GM12878 (cell line): Measurements from ENCODE around the gene PGAP3. TPM values are rescaled to one million over a fixed set of nuclear protein-coding genes. Genes with fewer than 3 reads are reported as not detected.

Source experiments
- ATAC-seq: fragments of 200-7000 bp; cut with Tn5 transposase; 3 replicates; pipeline ENCODE4 v1.9.1; 2020; ENCODE audit warnings: mild to moderate bottlenecking, moderate library complexity
- BruUV-seq: library from RNA; stranded (reverse); fragments of 400-500 nt; replicated peaks from 2 replicates; lab custom pipeline; 2021; lab: Mats Ljungman, UMichigan
- CTCF ChIA-PET: fragments of 300-600 bp; sonication (Branson Sonifier 250); formaldehyde crosslinking; extraction: SDS; loops from one replicate; lab custom pipeline; 2021; ENCODE audit warnings: inconsistent platforms; lab: Yijun Ruan, JAX
- POLR2A ChIA-PET: fragments of 350-600 bp; formaldehyde crosslinking; extraction: SDS; loops from one replicate; lab custom pipeline; 2021; ENCODE audit warnings: inconsistent platforms; lab: Charles Lee
- RAD21 ChIA-PET: fragments of 300-600 bp; sonication (Branson Sonifier 250); formaldehyde crosslinking; loops from one replicate; lab custom pipeline; 2023; ENCODE audit warnings: antibody characterized with exemption; ENCODE audit not compliant: unreplicated experiment; lab: Charles Lee
- SMC1A ChIA-PET: fragments of 300-600 bp; sonication (Branson Sonifier 250); formaldehyde crosslinking; loops from one replicate; lab custom pipeline; 2023; ENCODE audit not compliant: unreplicated experiment, uncharacterized antibody; lab: Charles Lee
- DNase-seq: peaks from one replicate; pipeline ENCODE4 v3.0.0-alpha.2; 2011; ENCODE audit warnings: low read depth, low spot score
- FAIRE-seq: peaks from 3 replicates; lab custom pipeline; 2011; peaks lifted over from hg19 to GRCh38; lab: Jason Lieb, UNC
- H2AFZ ChIP-seq: 2 replicates; pipeline ENCODE4 v1.6.0; 2011; ENCODE audit warnings: low read depth, low read length, control low read depth; ENCODE audit not compliant: control insufficient read depth
- H3K27ac ChIP-seq: 2 replicates; pipeline ENCODE4 v1.5.1; 2011; ENCODE audit warnings: control low read depth; ENCODE audit not compliant: control insufficient read depth, insufficient read depth
- H3K27me3 ChIP-seq, 2 experiments: replicated peaks in 1 of 2; 2 replicates each; pipeline versions ENCODE4 v1.6.0 to v1.6.1; 2011; ENCODE audit warnings: low read length in 1 of 2; ENCODE audit not compliant: control insufficient read depth in 2 of 2, insufficient read depth in 2 of 2
- H3K36me3 ChIP-seq, 2 experiments: 2 replicates each; pipeline ENCODE4 v1.5.1; 2011; ENCODE audit warnings: low read length in 1 of 2; ENCODE audit not compliant: control insufficient read depth in 2 of 2, insufficient read depth in 2 of 2
- H3K4me1 ChIP-seq: 2 replicates; pipeline ENCODE4 v1.6.1; 2011; ENCODE audit warnings: mild to moderate bottlenecking, low read length, moderate library complexity, mixed read lengths; ENCODE audit not compliant: control insufficient read depth, insufficient read depth
- H3K4me2 ChIP-seq: 2 replicates; pipeline ENCODE4 v1.6.0; 2011; ENCODE audit warnings: control low read depth; ENCODE audit not compliant: control insufficient read depth, insufficient read depth
- H3K4me3 ChIP-seq: fragments of 200-600 bp; sonication (generic); 2 replicates; pipeline ENCODE4 v1.5.1; 2016
- H3K79me2 ChIP-seq: 2 replicates; pipeline ENCODE4 v1.6.0; 2011; ENCODE audit warnings: low read length; ENCODE audit not compliant: control insufficient read depth, insufficient read depth
- H3K9ac ChIP-seq: 2 replicates; pipeline ENCODE4 v1.8.0; 2011; ENCODE audit warnings: low read length, control low read depth, mixed read lengths; ENCODE audit not compliant: control insufficient read depth, insufficient read depth
- H3K9me3 ChIP-seq: replicated peaks from 3 replicates; pipeline ENCODE4 v1.5.1; 2011; ENCODE audit warnings: mild to moderate bottlenecking, low read length; ENCODE audit not compliant: control insufficient read depth, insufficient read depth
- H4K20me1 ChIP-seq: 2 replicates; pipeline ENCODE4 v1.6.0; 2011; ENCODE audit not compliant: control insufficient read depth, insufficient read depth
- CEBPB ChIP-seq, 2 experiments: fragments of 150-350 bp in 1 of 2; IDR thresholded peaks; 2 replicates each; pipeline ENCODE4 v1.6.1; 2012 to 2014; ENCODE audit warnings: low read depth in 2 of 2, low read length in 2 of 2, borderline replicate concordance in 1 of 2, inconsistent platforms in 1 of 2
- HDGF ChIP-seq: fragments of 450-650 bp; IDR thresholded peaks from 2 replicates; pipeline ENCODE4 v1.6.1; 2016; ENCODE audit warnings: antibody characterized with exemption
- ZNF24 ChIP-seq: fragments of 450-650 bp; IDR thresholded peaks from 2 replicates; pipeline ENCODE4 v1.6.1; 2017; ENCODE audit warnings: antibody characterized with exemption, mild to moderate bottlenecking
- ZSCAN29 ChIP-seq: fragments of 450-650 bp; IDR thresholded peaks from 2 replicates; pipeline ENCODE4 v1.6.1; 2017; ENCODE audit warnings: mild to moderate bottlenecking, moderate library complexity
- WGBS: methylation state at CpG from one replicate; pipeline ENCODE4 v1.1.6; 2016; ENCODE audit warnings: low lambda C conversion rate; ENCODE audit not compliant: insufficient replicate concordance, insufficient coverage; ENCODE audit errors: missing lambda C conversion rate; 5-methylcytosine and 5-hydroxymethylcytosine counted together
- in situ Hi-C: fragments of 300-500 bp; cut with MboI; formaldehyde crosslinking; loops from 9 replicates; pipeline ENCODE4 v1.14.3; 2018; ENCODE audit warnings: mixed read lengths
- intact Hi-C: fragments of 100-400 bp; cut with micrococcal nuclease; formaldehyde crosslinking; loops from one replicate; pipeline ENCODE4 v1.14.2; 2022; ENCODE audit not compliant: unreplicated experiment
- polyA plus RNA-seq, 11 experiments: library from polyadenylated mRNA; depleted of rRNA in 4 of 11; unstranded in 6 of 11; stranded (reverse) in 5 of 11; fragments of >200 nt; fragmentation: Nextera tagmentation in 4 of 11; fragmentation: Illumina TruSeq in 1 of 11; extraction: Ambion mirVana in 4 of 11; extraction: Trizol in 1 of 11; gene quantifications; 1 replicate in 1 of 11; 2 replicates in 10 of 11; pipeline versions ENCODE4 v1.2.1 to v1.2.3, GENCODE V29; 2011 to 2016; ENCODE audit warnings: inconsistent platforms in 2 of 11, missing spikeins in 2 of 11, low read depth in 1 of 11
- total RNA-seq, 4 experiments: library from RNA; depleted of rRNA in 3 of 4; stranded (reverse); fragments of >200 nt in 3 of 4; fragmentation: Illumina TruSeq in 1 of 4; extraction: Trizol in 1 of 4; gene quantifications; 2 replicates each; pipeline versions ENCODE4 v1.2.1 to v1.2.3, GENCODE V29; 2013 to 2021
- TF ChIP-seq, protein P1 (sequence below): fragments of 450-650 bp; IDR thresholded peaks from 2 replicates; pipeline ENCODE4 v1.6.1; 2018; ENCODE audit warnings: borderline replicate concordance, mild to moderate bottlenecking; ENCODE audit not compliant: partially characterized antibody

Gene PGAP3
- total and polyA plus RNA-seq, 10 of the 15 experiments (the other 5 are each of a cell fraction or from before 2014, with no cell fraction given) = 0.21 to 10.0 (median 5.3) TPM

DNA sequence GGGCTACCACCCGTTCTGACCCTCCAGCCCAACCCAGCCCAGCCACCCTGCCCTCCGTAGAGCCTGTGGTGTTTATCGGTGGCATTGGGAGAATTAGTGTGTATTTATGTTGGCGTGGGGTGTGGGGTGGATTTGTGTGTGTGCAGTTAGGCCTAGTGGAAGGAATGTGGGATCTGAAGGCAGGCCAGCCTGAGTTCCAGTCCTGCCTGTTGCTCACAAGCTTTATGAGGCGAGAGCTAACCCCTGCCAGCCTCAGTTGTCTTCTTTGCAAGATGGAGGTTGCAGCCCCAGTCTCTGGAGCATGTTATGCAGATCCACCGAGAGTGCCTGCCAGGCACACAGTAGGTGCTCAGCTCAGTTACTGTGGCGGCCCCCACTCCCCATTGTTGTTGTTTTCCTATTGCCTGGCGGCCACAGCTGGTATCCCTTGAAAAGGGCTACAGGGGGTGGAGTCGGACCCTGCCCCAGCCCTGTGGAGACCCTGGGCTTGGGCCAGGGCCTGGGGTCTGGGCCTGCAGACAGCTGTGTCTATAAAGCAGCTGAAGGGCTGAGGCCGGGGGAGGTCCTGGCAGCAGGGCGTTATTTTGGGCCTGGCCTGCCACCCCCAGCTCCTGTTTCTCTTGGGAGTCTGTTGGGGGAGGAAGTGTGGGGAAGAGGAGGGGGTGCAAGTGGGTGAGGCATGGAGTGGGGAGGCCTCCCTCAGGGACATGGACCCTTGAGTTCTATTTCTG, 17.1 kb upstream of the PGAP3 start:
- no peak for ATAC-seq
- H4K20me1 ChIP-seq = no peaks in the 10 kb centered on the region
- no peak overlapping the region for H3K4me2 ChIP-seq
- no peak for FAIRE-seq
- no peak overlapping the region for H3K27ac ChIP-seq
- DNase-seq = no peak
- POLR2A ChIA-PET = no interaction called here
- no peak overlapping the region for H3K9ac ChIP-seq
- TF ChIP-seq ZSCAN29 (no peak), HDGF (no peak), CEBPB (IDR thresholded peaks at IDR 0.05; ENCODE audit: borderline replicate concordance in 1 of 2, low read depth in 2 of 2, low read length in 2 of 2) (no peak), ZNF24 (no peak)
- TF ChIP-seq, protein P1, sequence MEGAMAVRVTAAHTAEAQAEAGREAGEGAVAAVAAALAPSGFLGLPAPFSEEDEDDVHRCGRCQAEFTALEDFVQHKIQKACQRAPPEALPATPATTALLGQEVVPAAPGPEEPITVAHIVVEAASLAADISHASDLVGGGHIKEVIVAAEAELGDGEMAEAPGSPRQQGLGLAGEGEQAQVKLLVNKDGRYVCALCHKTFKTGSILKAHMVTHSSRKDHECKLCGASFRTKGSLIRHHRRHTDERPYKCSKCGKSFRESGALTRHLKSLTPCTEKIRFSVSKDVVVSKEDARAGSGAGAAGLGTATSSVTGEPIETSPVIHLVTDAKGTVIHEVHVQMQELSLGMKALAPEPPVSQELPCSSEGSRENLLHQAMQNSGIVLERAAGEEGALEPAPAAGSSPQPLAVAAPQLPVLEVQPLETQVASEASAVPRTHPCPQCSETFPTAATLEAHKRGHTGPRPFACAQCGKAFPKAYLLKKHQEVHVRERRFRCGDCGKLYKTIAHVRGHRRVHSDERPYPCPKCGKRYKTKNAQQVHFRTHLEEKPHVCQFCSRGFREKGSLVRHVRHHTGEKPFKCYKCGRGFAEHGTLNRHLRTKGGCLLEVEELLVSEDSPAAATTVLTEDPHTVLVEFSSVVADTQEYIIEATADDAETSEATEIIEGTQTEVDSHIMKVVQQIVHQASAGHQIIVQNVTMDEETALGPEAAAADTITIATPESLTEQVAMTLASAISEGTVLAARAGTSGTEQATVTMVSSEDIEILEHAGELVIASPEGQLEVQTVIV = no peak
- TF ChIP-seq, all 136 proteins: peak for 0
- ChIA-PET CTCF (interaction anchor here (0.5 kb wide), 2 partner anchors 19 to 84 kb away, joined by 3 to 4 read pairs; no protein-coding TSS in a partner anchor), SMC1A (no interaction called here), RAD21 (no interaction called here)
- Histone ChIP-seq H2AFZ (no peak overlapping the region), H3K4me1 (peaks cover 11% of the 10 kb centered on the region), H3K9me3 (no peaks in the 10 kb centered on the region), H3K79me2 (no peaks in the 10 kb centered on the region), H3K4me3 (no peak overlapping the region), H3K36me3 (no peaks in the 10 kb centered on the region), H3K27me3 (peaks cover 0 to 7% of the 10 kb centered on the region in 2 experiments; a peak in 3 of 4 replicates)
- intact Hi-C loops (no loop called here), in situ Hi-C loops (no loop called here)
- BruUV-seq = no TSS peak
- 58% methylated on average over 11 of the region's 11 CpGs for WGBS
